Measurements from ENCODE around the gene APOL5. TPM values are rescaled to one million over a fixed set of nuclear protein-coding genes. Genes with fewer than 3 reads are reported as not detected.

APOL5 gene
- total and polyA plus RNA-seq, 10 of the 15 experiments (the other 5 are each of a cell fraction or from before 2014, with no cell fraction given), result not detected

DNA sequence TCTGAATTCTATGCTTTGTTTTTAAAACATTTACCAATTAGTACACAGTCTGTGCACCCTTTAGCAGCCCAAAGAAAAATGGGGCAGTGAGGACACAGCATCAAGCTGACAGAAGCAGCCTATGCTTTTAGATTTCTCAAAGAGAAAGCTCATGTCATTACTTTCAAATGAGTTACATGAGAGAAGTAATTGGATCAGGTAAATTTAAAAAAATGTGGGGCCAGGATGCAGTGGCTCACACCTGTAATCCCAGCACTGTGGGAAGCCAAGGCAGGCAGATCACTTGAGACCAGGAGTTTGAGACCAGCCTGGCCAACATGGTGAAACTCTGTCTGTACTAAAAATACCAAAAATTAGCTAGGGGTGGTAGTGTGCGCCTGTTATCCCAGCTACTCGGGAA, 57.7 kb downstream of the APOL5 start:
- no TSS peak for BruUV-seq (replicated peaks)
- Histone ChIP-seq H3K27ac (ENCODE audit: control insufficient read depth, insufficient read depth) (no peak overlapping the region), H3K4me3 (no peak overlapping the region), H3K27me3 (replicated peaks in 1 of 2; ENCODE audit: control insufficient read depth in 2 of 2, insufficient read depth in 2 of 2, low read length in 1 of 2) (peaks cover 0 to 4% of the 10 kb centered on the region in 2 experiments; a peak in 2 of 4 replicates), H3K36me3 (ENCODE audit: control insufficient read depth in 2 of 2, insufficient read depth in 2 of 2, low read length in 1 of 2) (no peaks in the 10 kb centered on the region), H3K9ac (ENCODE audit: control insufficient read depth, insufficient read depth, low read length) (no peak overlapping the region), H4K20me1 (ENCODE audit: control insufficient read depth, insufficient read depth) (no peaks in the 10 kb centered on the region), H3K4me1 (ENCODE audit: control insufficient read depth, insufficient read depth, low read length) (no peaks in the 10 kb centered on the region), H3K79me2 (ENCODE audit: control insufficient read depth, insufficient read depth, low read length) (no peaks in the 10 kb centered on the region), H3K9me3 (replicated peaks; ENCODE audit: control insufficient read depth, insufficient read depth, low read length) (no peaks in the 10 kb centered on the region), H3K4me2 (ENCODE audit: control insufficient read depth, insufficient read depth) (no peak overlapping the region), H2AFZ (ENCODE audit: control insufficient read depth, low read depth, low read length) (no peak overlapping the region)
- SMC1A ChIA-PET (ENCODE audit: uncharacterized antibody, unreplicated experiment), result no interaction called here
- RAD21 ChIA-PET (ENCODE audit: unreplicated experiment), result no interaction called here
- no peak for FAIRE-seq
- DNase-seq (ENCODE audit: low read depth, low spot score), result no peak
- 64% methylated on average over 2 of the region's 2 CpGs for WGBS (ENCODE audit: insufficient coverage, insufficient replicate concordance, low lambda C conversion rate, missing lambda C conversion rate)
- no peak for ATAC-seq
- CTCF ChIA-PET, result interaction anchor here (0.6 to 2.0 kb wide), 3 partner anchors 91 to 283 kb away, joined by 3 to 6 read pairs (median 3); no protein-coding TSS in a partner anchor
- TF ChIP-seq, protein P1, sequence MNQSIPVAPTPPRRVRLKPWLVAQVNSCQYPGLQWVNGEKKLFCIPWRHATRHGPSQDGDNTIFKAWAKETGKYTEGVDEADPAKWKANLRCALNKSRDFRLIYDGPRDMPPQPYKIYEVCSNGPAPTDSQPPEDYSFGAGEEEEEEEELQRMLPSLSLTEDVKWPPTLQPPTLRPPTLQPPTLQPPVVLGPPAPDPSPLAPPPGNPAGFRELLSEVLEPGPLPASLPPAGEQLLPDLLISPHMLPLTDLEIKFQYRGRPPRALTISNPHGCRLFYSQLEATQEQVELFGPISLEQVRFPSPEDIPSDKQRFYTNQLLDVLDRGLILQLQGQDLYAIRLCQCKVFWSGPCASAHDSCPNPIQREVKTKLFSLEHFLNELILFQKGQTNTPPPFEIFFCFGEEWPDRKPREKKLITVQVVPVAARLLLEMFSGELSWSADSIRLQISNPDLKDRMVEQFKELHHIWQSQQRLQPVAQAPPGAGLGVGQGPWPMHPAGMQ (IDR thresholded peaks at IDR 0.05; ENCODE audit: borderline replicate concordance), result no peak
- TF ChIP-seq PAX8 (IDR thresholded peaks at IDR 0.05), result no peak
- TF ChIP-seq CEBPB (IDR thresholded peaks at IDR 0.05; ENCODE audit: borderline replicate concordance in 1 of 2, low read depth in 2 of 2, low read length in 2 of 2), result no peak
- TF ChIP-seq ZBTB11 (CRISPR knock-in tag; IDR thresholded peaks at IDR 0.05), result no peak
- TF ChIP-seq KLF5 (IDR thresholded peaks at IDR 0.05; ENCODE audit: partially characterized antibody), result no peak
- TF ChIP-seq, protein P2, sequence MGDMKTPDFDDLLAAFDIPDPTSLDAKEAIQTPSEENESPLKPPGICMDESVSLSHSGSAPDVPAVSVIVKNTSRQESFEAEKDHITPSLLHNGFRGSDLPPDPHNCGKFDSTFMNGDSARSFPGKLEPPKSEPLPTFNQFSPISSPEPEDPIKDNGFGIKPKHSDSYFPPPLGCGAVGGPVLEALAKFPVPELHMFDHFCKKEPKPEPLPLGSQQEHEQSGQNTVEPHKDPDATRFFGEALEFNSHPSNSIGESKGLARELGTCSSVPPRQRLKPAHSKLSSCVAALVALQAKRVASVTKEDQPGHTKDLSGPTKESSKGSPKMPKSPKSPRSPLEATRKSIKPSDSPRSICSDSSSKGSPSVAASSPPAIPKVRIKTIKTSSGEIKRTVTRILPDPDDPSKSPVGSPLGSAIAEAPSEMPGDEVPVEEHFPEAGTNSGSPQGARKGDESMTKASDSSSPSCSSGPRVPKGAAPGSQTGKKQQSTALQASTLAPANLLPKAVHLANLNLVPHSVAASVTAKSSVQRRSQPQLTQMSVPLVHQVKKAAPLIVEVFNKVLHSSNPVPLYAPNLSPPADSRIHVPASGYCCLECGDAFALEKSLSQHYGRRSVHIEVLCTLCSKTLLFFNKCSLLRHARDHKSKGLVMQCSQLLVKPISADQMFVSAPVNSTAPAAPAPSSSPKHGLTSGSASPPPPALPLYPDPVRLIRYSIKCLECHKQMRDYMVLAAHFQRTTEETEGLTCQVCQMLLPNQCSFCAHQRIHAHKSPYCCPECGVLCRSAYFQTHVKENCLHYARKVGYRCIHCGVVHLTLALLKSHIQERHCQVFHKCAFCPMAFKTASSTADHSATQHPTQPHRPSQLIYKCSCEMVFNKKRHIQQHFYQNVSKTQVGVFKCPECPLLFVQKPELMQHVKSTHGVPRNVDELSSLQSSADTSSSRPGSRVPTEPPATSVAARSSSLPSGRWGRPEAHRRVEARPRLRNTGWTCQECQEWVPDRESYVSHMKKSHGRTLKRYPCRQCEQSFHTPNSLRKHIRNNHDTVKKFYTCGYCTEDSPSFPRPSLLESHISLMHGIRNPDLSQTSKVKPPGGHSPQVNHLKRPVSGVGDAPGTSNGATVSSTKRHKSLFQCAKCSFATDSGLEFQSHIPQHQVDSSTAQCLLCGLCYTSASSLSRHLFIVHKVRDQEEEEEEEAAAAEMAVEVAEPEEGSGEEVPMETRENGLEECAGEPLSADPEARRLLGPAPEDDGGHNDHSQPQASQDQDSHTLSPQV (IDR thresholded peaks at IDR 0.05), result no peak
- TF ChIP-seq YBX1 (IDR thresholded peaks at IDR 0.05), result no peak
- no peak for TF ChIP-seq CBX5 (IDR thresholded peaks at IDR 0.05; ENCODE audit: low read depth)
- no peak for TF ChIP-seq RELA (IDR thresholded peaks at IDR 0.05; ENCODE audit: borderline replicate concordance, partially characterized antibody)
- no peak for TF ChIP-seq ZNF217 (IDR thresholded peaks at IDR 0.05)
- no peak for TF ChIP-seq SPI1 (IDR thresholded peaks at IDR 0.05; ENCODE audit: borderline replicate concordance, insufficient read depth, low read depth, low read length)
- TF ChIP-seq MEF2B (IDR thresholded peaks at IDR 0.05; ENCODE audit: partially characterized antibody, poor library complexity, severe bottlenecking), result no peak
- TF ChIP-seq FOS (IDR thresholded peaks at IDR 0.05; ENCODE audit: borderline replicate concordance, extremely low read depth, insufficient read length), result no peak
- in situ Hi-C loops (cut with MboI) (no loop called here), intact Hi-C loops (cut with micrococcal nuclease; ENCODE audit: unreplicated experiment) (no loop called here)
- POLR2A ChIA-PET, result no interaction called here

Measured in GM12878 (cell line).